HepG2 (cell line): ENCODE results near the gene RTP5. TPM values are rescaled to one million over a fixed set of nuclear protein-coding genes. Genes with fewer than 3 reads are reported as not detected.
A peak's percentile ranks its signal among the peaks of the same experiment; 100 is the strongest.

Source experiments
- ATAC-seq: fragments of 200-7000 bp; cut with Tn5 transposase; 3 replicates; pipeline ENCODE4 v1.9.1; 2020; ENCODE audit warnings: mild to moderate bottlenecking, moderate library complexity
- BruUV-seq: library from RNA; stranded (reverse); fragments of 400-500 nt; replicated peaks from 2 replicates; lab custom pipeline; 2021; lab: Mats Ljungman, UMichigan
- CTCF ChIA-PET: fragments of 300-600 bp; formaldehyde crosslinking; extraction: SDS; loops from one replicate; lab custom pipeline; 2021; ENCODE audit warnings: low total read pairs, inconsistent platforms, low intra/inter-chr PET ratio; lab: Yijun Ruan, JAX
- POLR2A ChIA-PET: fragments of 350-600 bp; sonication (Branson Sonifier 250); formaldehyde crosslinking; loops from one replicate; lab custom pipeline; 2020; ENCODE audit warnings: antibody characterized with exemption, inconsistent platforms; lab: Yijun Ruan, JAX
- DNase-seq: peaks from one replicate; pipeline ENCODE4 v3.0.0-alpha.2; 2015; ENCODE audit warnings: low spot score
- FAIRE-seq: peaks from 3 replicates; lab custom pipeline; 2011; peaks lifted over from hg19 to GRCh38; lab: Jason Lieb, UNC
- H2AFZ ChIP-seq: one replicate; pipeline ENCODE4 v1.6.1; 2011; ENCODE audit warnings: low read length, inconsistent platforms
- H3K27ac ChIP-seq: fragments of 300-600 bp; 3 replicates; pipeline ENCODE4 v1.8.0; 2011; ENCODE audit warnings: mixed run types, mild to moderate bottlenecking, mixed read lengths, low read length, inconsistent platforms; ENCODE audit not compliant: insufficient read depth; ENCODE audit errors: extremely low read length
- H3K27me3 ChIP-seq, 2 experiments: fragments of 200-600 bp in 1 of 2; 2 replicates in 1 of 2; 3 replicates in 1 of 2; pipeline versions ENCODE4 v1.6.0 to v1.8.0; 2011; ENCODE audit warnings: low read length in 2 of 2, mild to moderate bottlenecking in 2 of 2, moderate library complexity in 2 of 2, inconsistent platforms in 1 of 2; ENCODE audit not compliant: insufficient read depth in 2 of 2, control insufficient read depth in 1 of 2
- H3K36me3 ChIP-seq, 2 experiments: fragments of 200-600 bp in 1 of 2; replicated peaks in 1 of 2; 2 replicates in 1 of 2; 3 replicates in 1 of 2; pipeline versions ENCODE4 v1.5.1 to v1.8.0; 2011; ENCODE audit warnings: low read length in 2 of 2, inconsistent platforms in 1 of 2; ENCODE audit not compliant: insufficient read depth in 2 of 2, control insufficient read depth in 1 of 2
- H3K4me1 ChIP-seq: 2 replicates; pipeline ENCODE4 v1.5.1; 2012; ENCODE audit warnings: low read length, inconsistent platforms; ENCODE audit not compliant: insufficient read depth
- H3K4me2 ChIP-seq: 2 replicates; pipeline ENCODE4 v1.6.0; 2011; ENCODE audit warnings: low read depth, low read length, inconsistent platforms
- H3K4me3 ChIP-seq, 3 experiments: fragments of 200-600 bp in 1 of 3; sonication (generic), shearing (Covaris generic) in 1 of 3; replicated peaks in 1 of 3; 2 replicates each; pipeline ENCODE4 v1.5.1; 2011 to 2016; ENCODE audit warnings: low read length in 3 of 3, inconsistent platforms in 2 of 3, low read depth in 2 of 3, mild to moderate bottlenecking in 2 of 3, control low read depth in 1 of 3, mixed read lengths in 1 of 3; ENCODE audit not compliant: insufficient read depth in 1 of 3
- H3K79me2 ChIP-seq: one replicate; pipeline ENCODE4 v1.6.1; 2011; ENCODE audit warnings: low read length, inconsistent platforms; ENCODE audit not compliant: insufficient read depth
- H3K9ac ChIP-seq: 2 replicates; pipeline ENCODE4 v1.6.0; 2011; ENCODE audit warnings: mild to moderate bottlenecking, low read depth, low read length, inconsistent platforms; ENCODE audit not compliant: insufficient read depth
- H3K9me3 ChIP-seq: 2 replicates; pipeline ENCODE4 v1.5.1; 2012; ENCODE audit warnings: mild to moderate bottlenecking, low read length
- H4K20me1 ChIP-seq: 2 replicates; pipeline ENCODE4 v1.6.0; 2011; ENCODE audit warnings: inconsistent platforms, mild to moderate bottlenecking, low read length, moderate library complexity; ENCODE audit not compliant: insufficient read depth
- BRD4 ChIP-seq: sonication (generic); formaldehyde crosslinking; IDR thresholded peaks from 2 replicates; pipeline ENCODE4 v1.4.0; 2020; ENCODE audit warnings: missing genetic modification reagents
- GABPB1 ChIP-seq: IDR thresholded peaks from 2 replicates; pipeline ENCODE4 v1.6.1; 2016; ENCODE audit warnings: mild to moderate bottlenecking, missing genetic modification reagents, moderate library complexity, missing compliant biosample characterization
- GATA4 ChIP-seq: sonication (generic); IDR thresholded peaks from 2 replicates; pipeline ENCODE4 v1.6.1; 2016; ENCODE audit warnings: antibody characterized with exemption, low read depth, borderline replicate concordance
- IRF2 ChIP-seq: IDR thresholded peaks from 2 replicates; pipeline ENCODE4 v1.6.1; 2018; ENCODE audit warnings: missing genetic modification reagents, missing compliant biosample characterization
- MAX ChIP-seq: IDR thresholded peaks from 2 replicates; pipeline ENCODE4 v1.6.1; 2012; ENCODE audit warnings: inconsistent platforms
- PATZ1 ChIP-seq: sonication (generic); formaldehyde crosslinking; IDR thresholded peaks from 2 replicates; pipeline ENCODE4 v1.4.0; 2020; ENCODE audit warnings: missing genetic modification reagents
- SALL1 ChIP-seq: sonication (generic); formaldehyde crosslinking; IDR thresholded peaks from 2 replicates; pipeline ENCODE4 v1.8.0; 2022; ENCODE audit warnings: mild to moderate bottlenecking, missing genetic modification reagents
- SAP130 ChIP-seq: IDR thresholded peaks from 2 replicates; pipeline ENCODE4 v1.6.1; 2016; ENCODE audit warnings: low read depth
- SIN3A ChIP-seq: IDR thresholded peaks from 2 replicates; pipeline ENCODE4 v1.6.1; 2011; ENCODE audit warnings: low read depth, mild to moderate bottlenecking, control low read depth, low read length, borderline replicate concordance
- SP5 ChIP-seq: IDR thresholded peaks from 2 replicates; pipeline ENCODE4 v1.6.1; 2016; ENCODE audit warnings: low read depth, borderline replicate concordance
- ZBTB7A ChIP-seq: sonication (generic); formaldehyde crosslinking; IDR thresholded peaks from 2 replicates; pipeline ENCODE4 v1.8.0; 2022; ENCODE audit warnings: mild to moderate bottlenecking, missing genetic modification reagents
- ZNF235 ChIP-seq: sonication (generic); formaldehyde crosslinking; IDR thresholded peaks from 2 replicates; pipeline ENCODE4 v1.8.1; 2023; ENCODE audit warnings: mild to moderate bottlenecking, missing genetic modification reagents, borderline replicate concordance
- ZNF274 ChIP-seq: sonication (generic); formaldehyde crosslinking; IDR thresholded peaks from 2 replicates; pipeline ENCODE4 v1.5.1; 2020; ENCODE audit warnings: mild to moderate bottlenecking, missing genetic modification reagents
- ZNF746 ChIP-seq: sonication (generic); formaldehyde crosslinking; IDR thresholded peaks from 2 replicates; pipeline ENCODE4 v1.8.0; 2022; ENCODE audit warnings: mild to moderate bottlenecking, missing genetic modification reagents
- ZNF883 ChIP-seq: sonication (generic); formaldehyde crosslinking; IDR thresholded peaks from 2 replicates; pipeline ENCODE4 v1.5.1; 2020; ENCODE audit warnings: mild to moderate bottlenecking, missing genetic modification reagents; ENCODE audit errors: not compliant biosample characterization
- WGBS: methylation state at CpG from one replicate; pipeline ENCODE4 v1.1.6; 2017; ENCODE audit warnings: low lambda C conversion rate; 5-methylcytosine and 5-hydroxymethylcytosine counted together
- in situ Hi-C: cut with HindIII; loops from 2 replicates; pipeline ENCODE4 v1.10.0; 2017; ENCODE audit warnings: low pct_unique_long_range_greater_than_20kb; ENCODE audit not compliant: extremely low pct_ligation_motif_present
- intact Hi-C: fragments of 100-400 bp; cut with micrococcal nuclease; formaldehyde crosslinking; loops from one replicate; pipeline ENCODE4 v1.10.0; 2022; ENCODE audit not compliant: unreplicated experiment
- polyA plus RNA-seq, 8 experiments: library from polyadenylated mRNA; depleted of rRNA in 3 of 8; stranded (reverse) in 7 of 8; unstranded in 1 of 8; fragments of >200 nt; fragmentation: Illumina TruSeq in 4 of 8; extraction: Trizol in 4 of 8; gene quantifications; 2 replicates each; pipeline versions ENCODE4 v1.2.1 to v1.2.3, GENCODE V29; 2011 to 2016; ENCODE audit warnings: low read depth in 4 of 8, missing spikeins in 1 of 8, mixed read lengths in 1 of 8; ENCODE audit not compliant: insufficient read depth in 1 of 8
- total RNA-seq, 5 experiments: library from RNA; depleted of rRNA; stranded (reverse); fragments of >200 nt; fragmentation: Illumina TruSeq; extraction: Trizol; gene quantifications; 2 replicates each; pipeline ENCODE4 v1.2.3, GENCODE V29; 2016; ENCODE audit warnings: low read depth in 1 of 5

Gene RTP5
- total and polyA plus RNA-seq, 2 of the 13 experiments (the other 11 are each of a cell fraction or from before 2014, with no cell fraction given): not detected

DNA sequence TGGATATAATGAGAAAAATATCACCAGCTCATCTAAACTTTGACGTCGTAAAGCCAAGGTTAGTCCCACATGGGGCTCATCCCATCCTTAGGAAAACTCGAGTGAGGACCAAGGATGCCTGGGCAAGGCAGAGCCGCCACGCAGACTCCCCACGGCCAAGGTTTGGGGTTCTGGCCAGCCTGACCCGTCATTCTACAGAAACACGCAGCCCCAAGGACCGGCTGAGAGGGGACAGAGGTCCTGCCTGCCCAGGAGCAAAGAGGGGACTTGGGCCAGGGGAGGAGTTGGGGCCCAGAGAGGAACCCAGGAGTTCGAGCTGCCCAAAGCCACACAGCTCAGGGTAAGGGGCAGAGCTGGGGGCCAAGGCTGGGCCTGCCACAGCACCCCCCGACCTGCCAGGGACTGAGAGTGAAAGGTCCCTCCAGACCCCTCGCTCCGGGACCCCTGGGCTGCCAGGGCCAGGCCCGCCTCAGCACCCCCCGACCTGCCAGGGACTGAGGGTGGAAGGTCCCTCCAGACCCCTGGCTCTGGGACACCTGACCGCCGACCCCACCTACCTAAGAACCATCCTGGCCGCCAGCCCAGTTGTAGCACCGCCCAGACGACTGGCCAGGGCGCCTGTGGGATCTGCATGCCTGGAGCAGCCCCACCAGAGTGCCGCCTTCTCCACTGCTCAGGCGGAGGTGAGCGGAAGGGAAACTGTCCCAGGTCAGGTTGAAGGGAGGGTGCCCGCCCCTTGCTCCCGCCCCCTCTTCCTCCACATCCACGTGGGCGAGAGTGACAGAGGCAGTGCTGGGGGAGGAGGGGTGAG is 11.1 kb upstream of the RTP5 start, which contains the start of gene PDCD1:
PDCD1 (minus strand) TSS at position 689 of the 811 bp plus-strand sequence; CDS start at position 633, 56 bp downstream.
- peak within 1 kb of the TSS in 1 of 3 experiments; percentile 14; a peak in 1 of 6 replicates for H3K4me3 ChIP-seq
- no peaks in the 10 kb centered on the region for H3K36me3 ChIP-seq
- no peaks in the 10 kb centered on the region for H3K9me3 ChIP-seq
- no peak within 1 kb of the TSS for H3K9ac ChIP-seq
- H3K4me2 ChIP-seq: peak within 1 kb of the TSS; percentile 30
- no peaks in the 10 kb centered on the region for H3K79me2 ChIP-seq
- 38% methylated on average over 24 of the region's 28 CpGs for WGBS
- no peaks in the 10 kb centered on the region for H4K20me1 ChIP-seq
- in situ Hi-C loops: no loop called here
- intact Hi-C loops: no loop called here
- H3K27ac ChIP-seq: no peak within 1 kb of the TSS
- H3K4me1 ChIP-seq: peaks cover 14% of the 10 kb centered on the region
- no peak within 1 kb of the TSS for H2AFZ ChIP-seq
- BruUV-seq: no TSS peak
- ChIA-PET POLR2A (interaction anchor here (1.1 kb wide), 1 partner anchor 84 kb away, joined by 3 read pairs; no protein-coding TSS in a partner anchor), CTCF (no interaction called here)
- TF ChIP-seq ZNF274 (CRISPR knock-in tag): 0 out of 2 replicates have a peak, but pooled peaks have one; percentile 46
- 0 out of 2 replicates have a peak, but pooled peaks have one; percentile 8 for TF ChIP-seq MAX
- no peak for TF ChIP-seq ZNF235 (CRISPR knock-in tag)
- 0 out of 2 replicates have a peak, but pooled peaks have one; percentile 25 for TF ChIP-seq SP5 (CRISPR knock-in tag)
- TF ChIP-seq BRD4 (CRISPR knock-in tag): no peak
- TF ChIP-seq SALL1: 0 out of 2 replicates have a peak, but pooled peaks have one; percentile 2
- TF ChIP-seq ZNF746 (CRISPR knock-in tag): peak; percentile 29; the same call in 1 of the 2 replicates
- no peak for TF ChIP-seq GATA4
- peak; percentile 37 for TF ChIP-seq SAP130 (CRISPR knock-in tag)
- TF ChIP-seq PATZ1 (CRISPR knock-in tag): 0 out of 2 replicates have a peak, but pooled peaks have one; percentile 7
- TF ChIP-seq ZBTB7A (CRISPR knock-in tag): 0 out of 2 replicates have a peak, but pooled peaks have one; percentile 13
- TF ChIP-seq IRF2 (CRISPR knock-in tag): no peak
- TF ChIP-seq GABPB1 (CRISPR knock-in tag): 0 out of 2 replicates have a peak, but pooled peaks have one; percentile 10
- TF ChIP-seq SIN3A: no peak
- TF ChIP-seq ZNF883 (CRISPR knock-in tag): peak; percentile 55
- H3K27me3 ChIP-seq: peaks cover 21 to 87% of the 10 kb centered on the region in 2 experiments
- peak; percentile 31 for DNase-seq
- FAIRE-seq: no peak
- peak; percentile 61 for ATAC-seq
